Endothelial cell of umbilical vein (primary cell): ENCODE measurements around the gene FGFR4. TPM values are rescaled to one million over a fixed set of nuclear protein-coding genes. Genes with fewer than 3 reads are reported as not detected.

Source experiments
- BruUV-seq: library from RNA; stranded (reverse); fragments of 400-500 nt; replicated peaks from 2 replicates; lab custom pipeline; 2021; lab: Mats Ljungman, UMichigan
- CTCF ChIA-PET: fragments of 300-600, 350-600 bp; sonication (Branson Sonifier 250); formaldehyde crosslinking; loops from one replicate; lab custom pipeline; 2021; ENCODE audit warnings: antibody characterized with exemption, inconsistent platforms; lab: Charles Lee
- POLR2A ChIA-PET: fragments of 300-600, 350-600 bp; sonication (Branson Sonifier 250); formaldehyde crosslinking; loops from one replicate; lab custom pipeline; 2021; ENCODE audit warnings: antibody characterized with exemption, inconsistent platforms; lab: Charles Lee
- DNase-seq: peaks from one replicate; pipeline ENCODE4 v3.0.0-alpha.2; 2011; ENCODE audit warnings: low read depth, low spot score
- FAIRE-seq: peaks from 2 replicates; lab custom pipeline; 2011; peaks lifted over from hg19 to GRCh38; lab: Jason Lieb, UNC
- H2AFZ ChIP-seq: 2 replicates; pipeline ENCODE4 v1.6.0; 2012; ENCODE audit warnings: low read depth, low read length, control low read depth, inconsistent platforms
- H3K27ac ChIP-seq: 2 replicates; pipeline ENCODE4 v1.5.1; 2011; ENCODE audit warnings: low read depth, mild to moderate bottlenecking, control low read depth, low read length, moderate library complexity; ENCODE audit not compliant: insufficient read depth
- H3K27me3 ChIP-seq, 2 experiments: 2 replicates each; pipeline versions ENCODE4 v1.6.0 to v1.6.1; 2011; ENCODE audit warnings: low read length in 2 of 2, mixed read lengths in 1 of 2; ENCODE audit not compliant: control insufficient read depth in 2 of 2, insufficient read depth in 2 of 2
- H3K36me3 ChIP-seq, 2 experiments: 2 replicates in 1 of 2; 3 replicates in 1 of 2; pipeline ENCODE4 v1.5.1; 2011; ENCODE audit warnings: low read length in 2 of 2, mild to moderate bottlenecking in 1 of 2, moderate library complexity in 1 of 2; ENCODE audit not compliant: control insufficient read depth in 2 of 2, insufficient read depth in 2 of 2; ENCODE audit errors: extremely low read depth in 1 of 2
- H3K4me1 ChIP-seq: 3 replicates; pipeline ENCODE4 v1.5.1; 2011; ENCODE audit warnings: mild to moderate bottlenecking, low read length; ENCODE audit not compliant: control insufficient read depth, insufficient read depth; ENCODE audit errors: extremely low read depth
- H3K4me2 ChIP-seq: 2 replicates; pipeline ENCODE4 v1.6.1; 2011; ENCODE audit warnings: low read length, control low read depth, mixed read lengths; ENCODE audit not compliant: insufficient read depth
- H3K4me3 ChIP-seq, 3 experiments: fragments of 200-600 bp in 1 of 3; sonication (generic), shearing (Covaris generic) in 1 of 3; replicated peaks in 1 of 3; 2 replicates each; pipeline ENCODE4 v1.5.1; 2011 to 2016; ENCODE audit warnings: control low read depth in 3 of 3, low read length in 3 of 3, mild to moderate bottlenecking in 2 of 3, inconsistent platforms in 1 of 3, low read depth in 1 of 3, moderate library complexity in 1 of 3; ENCODE audit not compliant: insufficient read depth in 1 of 3
- H3K79me2 ChIP-seq: 2 replicates; pipeline ENCODE4 v1.6.0; 2012; ENCODE audit warnings: low read length, inconsistent platforms; ENCODE audit not compliant: control insufficient read depth, insufficient read depth
- H3K9ac ChIP-seq: replicated peaks from 2 replicates; pipeline ENCODE3; 2011; ENCODE audit warnings: low read length, control low read depth; ENCODE audit not compliant: insufficient read depth; ENCODE audit errors: extremely low read depth
- H3K9me1 ChIP-seq: replicated peaks from 3 replicates; pipeline ENCODE4 v1.6.0; 2011; ENCODE audit warnings: mild to moderate bottlenecking, low read length; ENCODE audit not compliant: control insufficient read depth, insufficient read depth; ENCODE audit errors: extremely low read depth
- H3K9me3 ChIP-seq: replicated peaks from 2 replicates; pipeline ENCODE4 v1.5.1; 2012; ENCODE audit warnings: low read length, inconsistent platforms; ENCODE audit not compliant: control insufficient read depth, insufficient read depth
- H4K20me1 ChIP-seq: replicated peaks from 2 replicates; pipeline ENCODE3; 2011; ENCODE audit warnings: mild to moderate bottlenecking, low read length; ENCODE audit not compliant: control insufficient read depth, insufficient read depth; ENCODE audit errors: extremely low read depth
- CTCF ChIP-seq, 2 donors: IDR thresholded peaks; 1 replicate in 1 of 2; 2 replicates in 1 of 2; pipeline ENCODE4 v1.5.1; 2011; ENCODE audit warnings: low read length in 2 of 2, mild to moderate bottlenecking in 2 of 2, moderate library complexity in 2 of 2, control low read depth in 1 of 2, inconsistent platforms in 1 of 2, low read depth in 1 of 2; ENCODE audit not compliant: insufficient read depth in 1 of 2; ENCODE audit errors: extremely low read depth in 1 of 2
- EZH2 ChIP-seq: IDR thresholded peaks from 2 replicates; pipeline ENCODE4 v1.6.1; 2012; ENCODE audit warnings: borderline replicate concordance, low read depth, mild to moderate bottlenecking, moderate library complexity, low read length, inconsistent platforms; ENCODE audit not compliant: severe bottlenecking
- FOS ChIP-seq: IDR thresholded peaks from 2 replicates; pipeline ENCODE4 v1.6.1; 2011; ENCODE audit warnings: mild to moderate bottlenecking, low read length, moderate library complexity, borderline replicate concordance; ENCODE audit not compliant: insufficient read depth
- GATA2 ChIP-seq: IDR thresholded peaks from 2 replicates; pipeline ENCODE4 v1.7.0; 2011; ENCODE audit warnings: low read depth, mild to moderate bottlenecking, moderate library complexity, mixed read lengths, low read length; ENCODE audit not compliant: insufficient read length, insufficient read depth
- JUN ChIP-seq: IDR thresholded peaks from 2 replicates; pipeline ENCODE4 v1.6.1; 2011; ENCODE audit warnings: borderline replicate concordance, low read depth; ENCODE audit not compliant: insufficient read length, insufficient read depth
- MAX ChIP-seq: IDR thresholded peaks from 2 replicates; pipeline ENCODE4 v1.6.1; 2011; ENCODE audit not compliant: insufficient read depth, insufficient read length
- MYC ChIP-seq: IDR thresholded peaks from one replicate; pipeline ENCODE4 v1.6.1; 2011; ENCODE audit warnings: mild to moderate bottlenecking, low read depth, low read length
- POLR2A ChIP-seq: IDR thresholded peaks from 2 replicates; pipeline ENCODE4 v1.6.1; 2012; ENCODE audit warnings: low read depth, mild to moderate bottlenecking, control low read depth, low read length
- POLR2AphosphoS5 ChIP-seq: IDR thresholded peaks from 2 replicates; pipeline ENCODE4 v1.6.1; 2012; ENCODE audit warnings: low read depth, mild to moderate bottlenecking, control low read depth, low read length, moderate library complexity; ENCODE audit not compliant: insufficient read depth
- dilution Hi-C: fragments of 300-500 bp; cut with MboI; formaldehyde crosslinking; loops from one replicate; pipeline ENCODE4 v1.15.0; 2019; ENCODE audit warnings: low sequenced_read_pairs; ENCODE audit not compliant: extremely low pct_ligation_motif_present
- intact Hi-C: fragments of 100-400 bp; cut with micrococcal nuclease; formaldehyde crosslinking; loops from one replicate; pipeline ENCODE4 v1.10.0; 2022
- polyA plus RNA-seq, 4 experiments: library from polyadenylated mRNA; depleted of rRNA in 3 of 4; stranded (reverse) in 3 of 4; unstranded in 1 of 4; fragments of >200 nt; gene quantifications; 2 replicates each; pipeline versions ENCODE4 v1.2.1 to v1.2.3, GENCODE V29; 2011 to 2012; ENCODE audit warnings: missing spikeins in 1 of 4
- total RNA-seq: library from RNA; stranded (reverse); gene quantifications from 2 replicates; pipeline ENCODE4 v1.2.3, GENCODE V29; 2021

Gene FGFR4
- total and polyA plus RNA-seq, 2 donors (not counting 3 experiments of a cell fraction or from before 2014, with no cell fraction given): 1.9 to 2.9 TPM

GRCh38 chr5:177065491-177065890, 21.2 kb upstream of the FGFR4 start:
- H3K9me3 ChIP-seq: no peaks in the 10 kb centered on the region
- no peak overlapping the region for H3K9ac ChIP-seq
- dilution Hi-C loops (no loop called here), intact Hi-C loops (no loop called here)
- no peaks in the 10 kb centered on the region for H3K79me2 ChIP-seq
- H3K4me3 ChIP-seq: no peak overlapping the region
- FAIRE-seq (no peak), DNase-seq (no peak)
- no peak overlapping the region for H2AFZ ChIP-seq
- no peak overlapping the region for H3K27ac ChIP-seq
- ChIA-PET POLR2A (no interaction called here), CTCF (no interaction called here)
- no peak for TF ChIP-seq JUN
- no peak for TF ChIP-seq POLR2AphosphoS5
- TF ChIP-seq GATA2: no peak
- TF ChIP-seq CTCF (IDR thresholded peaks at IDR 0.05; ENCODE audit: extremely low read depth in 1 of 2, insufficient read depth in 1 of 2, low read depth in 1 of 2, low read length in 2 of 2): no peak
- TF ChIP-seq MAX: no peak
- no peak for TF ChIP-seq EZH2
- TF ChIP-seq FOS: no peak
- TF ChIP-seq MYC: no peak
- no peak for TF ChIP-seq POLR2A
- H3K4me2 ChIP-seq: no peak overlapping the region
- H3K27me3 ChIP-seq: no peaks in the 10 kb centered on the region
- no peaks in the 10 kb centered on the region for H3K9me1 ChIP-seq
- H4K20me1 ChIP-seq: no peaks in the 10 kb centered on the region
- H3K36me3 ChIP-seq: peaks cover 0 to 16% of the 10 kb centered on the region in 2 experiments
- no TSS peak for BruUV-seq
- no peaks in the 10 kb centered on the region for H3K4me1 ChIP-seq
